ENCODE data around the gene ZBTB39. TPM values are rescaled to one million over a fixed set of nuclear protein-coding genes. Genes with fewer than 3 reads are reported as not detected.

The ZBTB39 gene
- total RNA-seq, 4 donors from 2014 or later = 4.5 to 8.5 (median 7.4) TPM

GRCh38 chr12:57046086-57046791 lies 39.9 kb upstream of the ZBTB39 start:
- H3K27ac ChIP-seq = no peak overlapping the region

DNA sequence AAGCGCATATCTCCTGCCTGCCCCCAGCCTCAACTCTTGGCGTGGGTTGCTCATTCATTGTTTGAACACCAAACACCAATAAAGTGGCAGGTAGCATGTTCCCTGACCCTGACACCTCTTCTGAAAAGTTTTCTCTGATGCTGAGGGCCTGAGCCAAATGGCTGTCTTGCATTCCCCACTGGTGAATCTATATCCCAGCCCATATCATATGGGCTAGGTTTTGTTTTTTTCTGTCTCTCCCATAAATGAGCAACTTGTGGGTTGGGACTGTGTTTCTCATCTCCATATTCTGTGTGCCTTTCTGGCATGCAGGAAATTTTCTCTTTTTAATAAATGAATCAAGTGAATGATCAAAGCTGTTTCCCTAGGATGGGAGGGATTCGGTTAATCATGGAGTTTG lies 38.5 kb upstream of the ZBTB39 start:
- H3K27me3 ChIP-seq = no peaks in the 10 kb centered on the region
- no peaks in the 10 kb centered on the region for H3K4me1 ChIP-seq
- no peaks in the 10 kb centered on the region for H3K36me3 ChIP-seq
- H3K4me3 ChIP-seq (replicated peaks in 1 of 3) = no peak overlapping the region
- intact Hi-C loops (cut with DNase I) = no loop called here
- no peaks in the 10 kb centered on the region for H3K9me3 ChIP-seq
- TF ChIP-seq CTCF (IDR thresholded peaks at IDR 0.05) (no peak), POLR2A (IDR thresholded peaks at IDR 0.05) (no peak)
- H3K27ac ChIP-seq = no peak overlapping the region
- WGBS, 2 donors = 87 to 93% methylated on average over 3 of the region's 3 CpGs
- DNase-seq = no peak

More at GRCh38 chr12:57046086-57046791, 39.9 kb upstream of the ZBTB39 start:
- no peak for TF ChIP-seq POLR2A (IDR thresholded peaks at IDR 0.05)
- TF ChIP-seq CTCF (IDR thresholded peaks at IDR 0.05) = no peak
- DNase-seq = no peak
- no peaks in the 10 kb centered on the region for H3K4me1 ChIP-seq
- H3K27me3 ChIP-seq = no peaks in the 10 kb centered on the region
- no peaks in the 10 kb centered on the region for H3K36me3 ChIP-seq
- no peaks in the 10 kb centered on the region for H3K9me3 ChIP-seq
- H3K4me3 ChIP-seq (replicated peaks in 1 of 3) = no peak overlapping the region
- WGBS, 2 donors = 64 to 74% methylated on average over 6 of the region's 6 CpGs
- intact Hi-C loops (cut with DNase I) = no loop called here

GRCh38 chr12:57044468-57044867 lies 38.1 kb upstream of the ZBTB39 start:
- no peaks in the 10 kb centered on the region for H3K36me3 ChIP-seq
- H3K9me3 ChIP-seq = no peaks in the 10 kb centered on the region
- TF ChIP-seq CTCF (IDR thresholded peaks at IDR 0.05) (no peak), POLR2A (IDR thresholded peaks at IDR 0.05) (no peak)
- no peaks in the 10 kb centered on the region for H3K27me3 ChIP-seq
- no peak overlapping the region for H3K27ac ChIP-seq
- intact Hi-C loops (cut with DNase I) = no loop called here
- H3K4me1 ChIP-seq = no peaks in the 10 kb centered on the region
- H3K4me3 ChIP-seq (replicated peaks in 1 of 3) = no peak overlapping the region
- DNase-seq = no peak
- WGBS, 2 donors = 82 to 83% methylated on average over 6 of the region's 6 CpGs

DNA sequence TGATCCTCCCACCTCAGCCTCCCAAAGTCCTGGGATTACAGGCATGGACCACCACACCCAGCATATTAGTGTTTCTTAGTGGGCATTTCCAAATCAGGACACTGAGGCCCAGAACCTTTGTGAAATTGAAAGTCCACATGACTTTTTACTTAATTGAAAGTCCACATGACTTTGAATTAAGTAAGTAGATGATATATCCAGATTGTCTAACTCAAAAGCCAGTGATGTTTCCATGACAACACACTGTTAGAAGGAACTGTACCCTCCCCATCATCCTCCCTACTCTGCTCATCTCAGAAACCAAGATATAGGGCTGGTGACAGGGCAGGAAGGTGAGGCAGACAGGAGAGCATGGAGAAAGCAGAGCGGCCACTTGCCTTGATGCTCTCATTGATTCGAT lies 36.3 kb upstream of the ZBTB39 start:
- no peak overlapping the region for H3K4me3 ChIP-seq (replicated peaks in 1 of 3)
- no peaks in the 10 kb centered on the region for H3K9me3 ChIP-seq
- no peaks in the 10 kb centered on the region for H3K4me1 ChIP-seq
- no peak for DNase-seq
- no peaks in the 10 kb centered on the region for H3K27me3 ChIP-seq
- 100% methylated on average over 2 of the region's 2 CpGs for WGBS, 2 donors
- intact Hi-C loops (cut with DNase I) = no loop called here
- H3K27ac ChIP-seq = no peak overlapping the region
- no peaks in the 10 kb centered on the region for H3K36me3 ChIP-seq
- TF ChIP-seq POLR2A (IDR thresholded peaks at IDR 0.05) (no peak), CTCF (IDR thresholded peaks at IDR 0.05) (no peak)

DNA sequence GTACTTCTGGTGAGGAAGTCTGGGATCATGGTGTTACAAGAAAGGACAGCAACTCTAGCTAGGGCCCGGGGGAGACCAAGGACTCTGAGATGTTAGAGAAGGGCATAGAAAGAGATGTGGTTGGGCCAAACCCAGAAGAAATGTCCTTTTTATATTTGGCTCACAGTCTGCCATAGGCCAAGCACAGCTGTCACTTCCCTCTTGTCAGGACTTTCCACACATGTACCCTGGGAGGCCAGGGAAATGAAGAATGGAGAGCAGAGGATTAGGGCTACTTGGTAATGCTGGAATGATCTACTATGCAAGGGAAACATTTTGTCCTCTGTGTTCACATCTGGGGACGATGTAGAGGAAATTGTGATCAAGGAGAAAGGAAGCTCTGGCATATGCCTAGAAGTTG lies 34.4 kb upstream of the ZBTB39 start:
- Histone ChIP-seq H3K4me1 (no peaks in the 10 kb centered on the region), H3K36me3 (no peaks in the 10 kb centered on the region), H3K27me3 (no peaks in the 10 kb centered on the region), H3K27ac (no peak overlapping the region), H3K9me3 (no peaks in the 10 kb centered on the region), H3K4me3 (replicated peaks in 1 of 3) (no peak overlapping the region)
- intact Hi-C loops (cut with DNase I) = no loop called here
- no peak for TF ChIP-seq POLR2A (IDR thresholded peaks at IDR 0.05)
- no peak for TF ChIP-seq CTCF (IDR thresholded peaks at IDR 0.05)
- 65 to 71% methylated on average over 2 of the region's 2 CpGs for WGBS, 2 donors
- no peak for DNase-seq

All from thyroid gland (tissue), 4 donors.